T-cell (primary cell): Measurements from ENCODE around the gene ARHGAP45. TPM values are rescaled to one million over a fixed set of nuclear protein-coding genes. Genes with fewer than 3 reads are reported as not detected.

Source experiments
- ATAC-seq, 4 experiments: fragments of 200-7000 bp in 3 of 4; fragments of 150-1000 bp in 1 of 4; cut with Tn5 transposase; replicated peaks in 1 of 4; 1 replicate in 3 of 4; 2 replicates in 1 of 4; pipeline ENCODE4 v1.10.0; 2021; ENCODE audit warnings: moderate library complexity in 3 of 4, mild to moderate bottlenecking in 2 of 4, moderate number of reproducible peaks in 1 of 4
- CTCF ChIA-PET, 2 donors: fragments of 300-600 bp; sonication (Branson Sonifier 250); formaldehyde crosslinking; loops; one replicate each; lab custom pipeline; 2022; ENCODE audit warnings: antibody characterized with exemption in 2 of 2; lab: Charles Lee
- POLR2A ChIA-PET, 2 donors: fragments of 300-600 bp; sonication (Branson Sonifier 250); formaldehyde crosslinking; loops; one replicate each; lab custom pipeline; 2022; ENCODE audit warnings: antibody characterized with exemption in 2 of 2; lab: Charles Lee
- DNase-seq, 35 experiments: peaks; one replicate each; pipeline versions ENCODE4 v3.0.0 to v3.0.0-alpha.2; 2013 to 2023
- H3K27ac ChIP-seq: one replicate; pipeline ENCODE4 v1.5.1; 2013; ENCODE audit warnings: low read length
- H3K27me3 ChIP-seq, 2 experiments: replicated peaks in 1 of 2; 1 replicate in 1 of 2; 2 replicates in 1 of 2; pipeline versions ENCODE4 v1.6.1 to v1.7.0; 2013; ENCODE audit warnings: low read length in 1 of 2, mixed read lengths in 1 of 2; ENCODE audit not compliant: control insufficient read depth in 2 of 2, insufficient read depth in 2 of 2; ENCODE audit errors: extremely low read depth in 1 of 2
- H3K36me3 ChIP-seq, 2 donors: 1 replicate in 1 of 2; 2 replicates in 1 of 2; pipeline versions ENCODE4 v1.6.1 to v1.7.0; 2013; ENCODE audit warnings: low read length in 1 of 2; ENCODE audit not compliant: control insufficient read depth in 2 of 2, insufficient read depth in 1 of 2; ENCODE audit errors: extremely low read depth in 1 of 2
- H3K4me1 ChIP-seq, 2 experiments: 1 replicate in 1 of 2; 2 replicates in 1 of 2; pipeline versions ENCODE4 v1.6.1 to v1.7.0; 2013; ENCODE audit warnings: low read length in 2 of 2, mixed read lengths in 1 of 2; ENCODE audit not compliant: insufficient read depth in 2 of 2, control insufficient read depth in 1 of 2; ENCODE audit errors: extremely low read depth in 1 of 2
- H3K4me3 ChIP-seq, 2 donors: 1 replicate in 1 of 2; 2 replicates in 1 of 2; pipeline versions ENCODE4 v1.5.1 to v1.7.0; 2013; ENCODE audit warnings: mild to moderate bottlenecking in 2 of 2, low read length in 1 of 2, moderate library complexity in 1 of 2; ENCODE audit not compliant: control insufficient read depth in 1 of 2; ENCODE audit errors: extremely low read depth in 1 of 2
- H3K9me3 ChIP-seq: 2 replicates; pipeline ENCODE4 v1.7.0; 2013
- H3K27ac Mint-ChIP-seq, 2 donors: one replicate each; pipeline ENCODE4 v1.8.0; 2020 to 2021; ENCODE audit warnings: mild to moderate bottlenecking in 2 of 2, mixed read lengths in 2 of 2
- H3K27me3 Mint-ChIP-seq, 2 donors: one replicate each; pipeline ENCODE4 v1.8.0; 2021 to 2022; ENCODE audit warnings: mixed read lengths in 2 of 2
- H3K36me3 Mint-ChIP-seq: one replicate; pipeline ENCODE4 v1.8.0; 2021; ENCODE audit warnings: mixed read lengths
- H3K4me1 Mint-ChIP-seq, 3 donors: one replicate each; pipeline ENCODE4 v1.8.0; 2020 to 2022; ENCODE audit warnings: mixed read lengths in 3 of 3, mild to moderate bottlenecking in 1 of 3
- H3K4me3 Mint-ChIP-seq, 3 donors: one replicate each; pipeline ENCODE4 v1.8.0; 2020 to 2022; ENCODE audit warnings: mild to moderate bottlenecking in 3 of 3, mixed read lengths in 3 of 3, moderate library complexity in 3 of 3
- H3K9me3 Mint-ChIP-seq, 3 donors: one replicate each; pipeline ENCODE4 v1.8.0; 2020 to 2022; ENCODE audit warnings: mixed read lengths in 3 of 3
- WGBS: methylation state at CpG from one replicate; pipeline ENCODE4 v1.1.5; 2013; ENCODE audit warnings: missing lambda C conversion rate; ENCODE audit not compliant: insufficient coverage; 5-methylcytosine and 5-hydroxymethylcytosine counted together
- total RNA-seq, 35 experiments: library from RNA in 6 of 35; stranded (reverse) in 6 of 35; fragments of 120-200 nt in 1 of 35; gene quantifications; one replicate each; pipeline versions ENCODE4 v1.2.1 to v1.2.4 and lab custom pipeline; 2013 to 2026

Gene ARHGAP45
- total RNA-seq, 5 donors from 2014 or later (not counting 1 experiment from before 2014, with no cell fraction given): 729 to 1,130 (median 1,073) TPM

- H3K4me3 Mint-ChIP-seq: peak overlapping the region in 2 of 3 donors; percentile 94 to 98
- Histone ChIP-seq H3K27me3 (no peaks in the 10 kb centered on the region), H3K9me3 (no peaks in the 10 kb centered on the region), H3K4me3 (peak overlapping the region in 1 of 2 donors; percentile 66), H3K4me1 (peaks cover 26 to 79% of the 10 kb centered on the region in 2 experiments), H3K27ac (no peak overlapping the region), H3K36me3 (peaks cover 14 to 54% of the 10 kb centered on the region in 2 donors)
- 95% methylated on average over 29 of the region's 43 CpGs for WGBS
- ATAC-seq (no peak), DNase-seq (no peak)
- ChIA-PET POLR2A (no interaction called here), CTCF (no interaction called here)
- H3K9me3 Mint-ChIP-seq: no peaks in the 10 kb centered on the region
- H3K27ac Mint-ChIP-seq: no peak overlapping the region
- H3K36me3 Mint-ChIP-seq: peaks cover 11% of the 10 kb centered on the region
- peaks cover 38 to 44% (median 41%) of the 10 kb centered on the region in 3 donors for H3K4me1 Mint-ChIP-seq
- no peaks in the 10 kb centered on the region for H3K27me3 Mint-ChIP-seq
Observed at GRCh38 chr19:1041835-1042685, 24.9 kb upstream of the ARHGAP45 start.

DNA sequence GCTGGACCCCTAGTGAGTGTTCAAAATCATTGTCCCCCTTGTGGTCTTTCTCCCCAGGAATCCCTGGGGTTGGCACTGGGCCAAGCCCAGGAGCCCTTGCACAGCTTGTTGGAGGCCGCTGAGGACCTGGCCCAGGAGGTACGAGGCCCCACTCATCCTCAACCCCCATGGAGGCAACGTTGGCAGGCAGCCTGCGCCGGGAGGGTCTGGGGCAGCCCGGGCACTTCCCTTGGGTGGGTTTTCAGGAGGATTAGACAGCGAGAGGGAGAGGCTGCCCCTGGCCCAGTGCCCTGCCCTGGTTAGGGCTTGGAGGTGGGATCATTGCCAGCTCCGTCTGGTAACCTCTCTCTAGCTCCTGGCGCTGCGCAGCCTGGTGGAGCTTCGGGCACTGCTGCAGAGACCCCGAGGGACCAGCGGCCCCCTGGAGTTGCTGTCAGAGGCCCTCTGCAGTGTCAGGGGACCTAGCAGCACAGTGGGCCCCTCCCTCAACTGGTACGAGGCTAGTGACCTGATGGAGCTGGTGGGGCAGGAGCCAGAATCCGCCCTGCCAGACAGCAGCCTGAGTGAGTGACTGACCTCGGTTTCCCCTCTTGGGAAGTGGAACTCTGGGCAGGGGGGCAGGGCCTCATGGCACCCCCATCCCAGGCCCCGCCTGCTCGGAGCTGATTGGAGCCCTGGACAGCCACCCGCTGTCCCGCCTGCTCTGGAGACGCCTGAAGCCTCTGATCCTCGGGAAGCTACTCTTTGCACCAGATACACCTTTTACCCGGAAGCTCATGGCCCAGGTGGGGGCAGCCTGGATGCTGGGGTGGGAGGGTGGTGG lies 24.1 kb upstream of the ARHGAP45 start:
- Mint-ChIP-seq H3K27ac (no peak overlapping the region), H3K4me3 (peak overlapping the region in 1 of 3 donors; percentile 94)

DNA sequence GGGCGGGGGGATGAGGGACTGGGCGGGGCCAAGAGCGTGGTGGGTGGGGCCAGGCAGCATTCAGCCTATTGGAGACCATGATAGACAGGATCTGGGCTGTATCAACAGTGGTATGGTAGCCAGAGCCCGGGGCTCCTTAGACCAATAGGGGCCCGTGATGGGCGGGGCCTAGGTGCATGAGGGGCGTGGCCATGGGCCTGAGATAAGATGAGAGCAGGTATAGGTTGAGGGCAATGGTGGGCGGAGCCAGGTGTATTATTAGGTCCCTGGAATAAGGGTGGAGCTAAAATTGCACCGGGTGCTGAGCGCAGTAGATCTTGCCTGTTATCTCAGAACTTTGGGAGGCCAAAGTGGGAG lies 21.7 kb upstream of the ARHGAP45 start:
- Mint-ChIP-seq H3K9me3 (no peaks in the 10 kb centered on the region), H3K27ac (no peak overlapping the region), H3K36me3 (peaks cover 4% of the 10 kb centered on the region), H3K4me1 (peaks cover 7 to 18% (median 16%) of the 10 kb centered on the region in 3 donors), H3K4me3 (no peak overlapping the region), H3K27me3 (no peaks in the 10 kb centered on the region)
- no peaks in the 10 kb centered on the region for H3K9me3 ChIP-seq
- H3K36me3 ChIP-seq: peaks cover 19 to 50% of the 10 kb centered on the region in 2 donors
- peak in 3 of 4 experiments; percentile 14 to 65 (median 25) for ATAC-seq
- peaks cover 6 to 53% of the 10 kb centered on the region in 2 experiments for H3K4me1 ChIP-seq
- CTCF ChIA-PET: no interaction called here
- POLR2A ChIA-PET: no interaction called here
- no peak overlapping the region for H3K27ac ChIP-seq
- WGBS: 81% methylated on average over 7 of the region's 10 CpGs
- DNase-seq: peak in 31 of 35 experiments; percentile 65 to 82 (median 76)
- no peak overlapping the region for H3K4me3 ChIP-seq
- H3K27me3 ChIP-seq: no peaks in the 10 kb centered on the region

More for the DNA sequence above, 24.1 kb upstream of the ARHGAP45 start:
- ATAC-seq: no peak
- Histone ChIP-seq H3K36me3 (peaks cover 19 to 50% of the 10 kb centered on the region in 2 donors), H3K27me3 (no peaks in the 10 kb centered on the region), H3K27ac (no peak overlapping the region), H3K4me3 (no peak overlapping the region), H3K4me1 (peaks cover 20 to 75% of the 10 kb centered on the region in 2 experiments), H3K9me3 (no peaks in the 10 kb centered on the region)
- Mint-ChIP-seq H3K36me3 (peaks cover 5% of the 10 kb centered on the region), H3K27me3 (no peaks in the 10 kb centered on the region), H3K9me3 (no peaks in the 10 kb centered on the region), H3K4me1 (peaks cover 30 to 37% (median 34%) of the 10 kb centered on the region in 3 donors)
- no peak for DNase-seq
- WGBS: 93% methylated on average over 13 of the region's 23 CpGs
- CTCF ChIA-PET: interaction anchor here in 1 of 2 donors (0.6 kb wide), 1 partner anchor 11 kb away, joined by 4 read pairs; no protein-coding TSS in a partner anchor
- POLR2A ChIA-PET: interaction anchor here (0.6 kb wide), 2 partner anchors 21 to 152 kb away, joined by 6 to 7 read pairs; partner anchors contain the start of gene RNU6-2 (in 1 of the 2)

DNA sequence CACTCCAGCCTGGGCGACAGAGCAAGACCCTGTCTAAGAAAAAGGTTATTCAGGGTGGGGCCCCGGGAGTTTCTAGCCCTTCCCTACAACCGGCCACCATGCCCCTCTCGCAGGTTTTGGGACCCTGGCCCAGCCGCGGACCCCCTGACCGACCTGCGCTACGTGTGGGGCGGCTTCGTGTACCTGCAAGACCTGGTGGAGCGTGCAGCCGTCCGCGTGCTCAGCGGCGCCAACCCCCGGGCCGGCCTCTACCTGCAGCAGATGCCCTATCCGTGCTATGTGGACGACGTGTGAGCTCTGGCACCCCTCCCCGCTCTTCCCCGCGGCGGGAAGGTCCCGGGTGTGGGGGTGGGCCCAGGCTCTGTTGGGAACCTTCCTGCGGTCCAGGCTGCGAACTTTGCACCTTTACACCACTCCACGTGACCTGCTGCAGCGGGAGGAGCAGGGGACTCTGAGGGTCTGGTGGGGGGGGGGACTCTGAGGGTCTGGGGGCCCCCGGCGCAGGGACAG lies 20.8 kb upstream of the ARHGAP45 start:
- Mint-ChIP-seq H3K27me3 (no peaks in the 10 kb centered on the region), H3K36me3 (peaks cover 4% of the 10 kb centered on the region), H3K9me3 (no peaks in the 10 kb centered on the region), H3K4me3 (no peak overlapping the region), H3K4me1 (peaks cover 0 to 12% (median 10%) of the 10 kb centered on the region in 3 donors), H3K27ac (no peak overlapping the region)
- Histone ChIP-seq H3K27ac (no peak overlapping the region), H3K4me1 (peaks cover 4 to 44% of the 10 kb centered on the region in 2 experiments), H3K36me3 (peaks cover 19 to 50% of the 10 kb centered on the region in 2 donors), H3K4me3 (no peak overlapping the region), H3K27me3 (no peaks in the 10 kb centered on the region), H3K9me3 (no peaks in the 10 kb centered on the region)
- ChIA-PET CTCF (no interaction called here), POLR2A (no interaction called here)
- WGBS: 98% methylated on average over 22 of the region's 33 CpGs
- no peak for DNase-seq
- ATAC-seq: no peak

GRCh38 chr19:1046836-1047695 lies 19.9 kb upstream of the ARHGAP45 start:
- no peak overlapping the region for H3K4me3 ChIP-seq
- DNase-seq (no peak), ATAC-seq (peak in 1 of 4 experiments; percentile 19)
- H3K36me3 ChIP-seq: peaks cover 19 to 48% of the 10 kb centered on the region in 2 donors
- H3K27me3 Mint-ChIP-seq: no peaks in the 10 kb centered on the region
- WGBS: 88% methylated on average over 69 of the region's 77 CpGs
- H3K4me1 Mint-ChIP-seq: peaks cover 0 to 11% (median 9%) of the 10 kb centered on the region in 3 donors
- POLR2A ChIA-PET: no interaction called here
- no peak overlapping the region for H3K27ac Mint-ChIP-seq
- H3K27ac ChIP-seq: no peak overlapping the region
- CTCF ChIA-PET: interaction anchor here in 1 of 2 donors (0.7 kb wide), 1 partner anchor 11 kb away, joined by 3 read pairs; no protein-coding TSS in a partner anchor
- H3K9me3 Mint-ChIP-seq: no peaks in the 10 kb centered on the region
- peaks cover 0 to 38% of the 10 kb centered on the region in 2 experiments for H3K4me1 ChIP-seq
- H3K36me3 Mint-ChIP-seq: peaks cover 8% of the 10 kb centered on the region
- H3K27me3 ChIP-seq: no peaks in the 10 kb centered on the region
- H3K9me3 ChIP-seq: no peaks in the 10 kb centered on the region
- no peak overlapping the region for H3K4me3 Mint-ChIP-seq
